Immature natural killer cell (primary cell): ENCODE data around the gene ARFGAP3. TPM values are rescaled to one million over a fixed set of nuclear protein-coding genes. Genes with fewer than 3 reads are reported as not detected.
A peak's percentile ranks its signal among the peaks of the same experiment; 100 is the strongest.

Experiments
- DNase-seq, 3 donors: peaks; one replicate each; pipeline ENCODE4 v3.0.0; 2022; ENCODE audit warnings: mixed read lengths in 1 of 3
- H3K27ac Mint-ChIP-seq, 6 donors: one replicate each; pipeline ENCODE4 v1.8.0; 2020; ENCODE audit warnings: mixed read lengths in 6 of 6, mild to moderate bottlenecking in 5 of 6, inconsistent platforms in 4 of 6, moderate library complexity in 3 of 6
- H3K27me3 Mint-ChIP-seq, 3 donors: one replicate each; pipeline ENCODE4 v1.8.0; 2020 to 2021; ENCODE audit warnings: low read depth in 3 of 3, mild to moderate bottlenecking in 3 of 3, mixed read lengths in 3 of 3, moderate library complexity in 3 of 3, inconsistent platforms in 1 of 3
- H3K36me3 Mint-ChIP-seq, 3 donors: one replicate each; pipeline ENCODE4 v1.8.0; 2020; ENCODE audit warnings: mixed read lengths in 3 of 3, inconsistent platforms in 2 of 3, mild to moderate bottlenecking in 2 of 3
- H3K4me1 Mint-ChIP-seq, 2 donors: one replicate each; pipeline ENCODE4 v1.8.0; 2020; ENCODE audit warnings: inconsistent platforms in 2 of 2, mild to moderate bottlenecking in 2 of 2, mixed read lengths in 2 of 2, moderate library complexity in 1 of 2
- H3K4me3 Mint-ChIP-seq, 5 donors: one replicate each; pipeline ENCODE4 v1.8.0; 2020; ENCODE audit warnings: mild to moderate bottlenecking in 5 of 5, mixed read lengths in 5 of 5, inconsistent platforms in 3 of 5, moderate library complexity in 3 of 5
- H3K9me3 Mint-ChIP-seq, 6 donors: one replicate each; pipeline ENCODE4 v1.8.0; 2020; ENCODE audit warnings: mild to moderate bottlenecking in 6 of 6, mixed read lengths in 6 of 6, inconsistent platforms in 4 of 6, moderate library complexity in 3 of 6
- polyA plus RNA-seq, 3 donors: library from polyadenylated mRNA; unstranded; fragments of 300-500 nt; fragmentation: Illumina TruSeq; gene quantifications; one replicate each; pipeline ENCODE4 v1.2.3, GENCODE V29; 2021

The ARFGAP3 gene
- polyA plus RNA-seq, result 10 to 100 TPM; 58.3 to 63.7 (median 60.6) TPM

DNA sequence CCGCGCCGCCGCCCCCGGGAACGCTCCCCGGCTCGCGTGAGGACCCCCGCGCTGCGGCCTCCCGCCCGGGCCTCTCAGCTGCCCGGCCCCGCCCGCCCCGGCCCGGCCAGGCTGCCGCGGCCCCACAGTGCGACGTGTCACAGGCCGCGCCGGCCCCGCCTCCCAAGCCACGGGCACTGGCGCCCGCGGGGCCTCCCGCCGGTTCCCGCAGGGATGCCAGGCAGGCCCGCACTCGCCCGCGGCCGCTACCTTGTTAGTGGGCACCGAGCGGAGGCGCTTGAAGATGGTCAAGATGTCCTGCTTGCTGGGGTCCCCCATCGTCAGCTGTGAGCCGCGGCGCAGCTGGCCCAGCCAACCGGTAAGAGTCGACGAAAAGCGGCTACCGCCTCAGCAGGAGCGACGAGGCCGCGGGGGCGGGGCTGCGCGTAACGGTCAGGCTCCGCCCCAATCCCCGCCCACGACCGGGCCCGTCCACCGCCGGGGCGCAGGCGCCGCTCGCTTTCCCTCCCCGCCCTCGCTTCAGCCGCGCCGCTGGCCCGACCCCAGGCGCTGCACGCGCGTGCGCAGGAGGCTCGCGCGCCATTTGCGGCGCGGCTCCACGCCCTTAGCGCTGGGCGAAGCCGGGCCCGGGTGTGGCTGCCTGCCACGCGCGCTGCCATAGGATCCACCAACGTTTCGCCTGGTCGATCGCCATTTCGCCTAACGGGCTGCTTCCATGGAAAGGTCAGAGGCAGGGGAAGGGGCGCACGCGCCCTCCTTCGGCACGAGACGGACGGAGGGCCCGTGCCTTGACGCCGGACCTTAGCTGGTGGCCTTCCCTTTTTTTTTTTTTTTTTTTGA lies at the start of gene ARFGAP3:
Gene ARFGAP3 (minus strand): TSS at position 409 of the 840 bp plus-strand sequence. CDS start 91 bp downstream, at position 318.
- peaks cover 0 to 2% (median 0%) of the 10 kb centered on the region in 3 donors for H3K36me3 Mint-ChIP-seq
- H3K27me3 Mint-ChIP-seq, result peaks cover 0 to 8% (median 2%) of the 10 kb centered on the region in 3 donors
- H3K4me1 Mint-ChIP-seq, result peaks cover 17 to 21% of the 10 kb centered on the region in 2 donors
- peak within 1 kb of the TSS; percentile 90 to 92 (median 91) for H3K4me3 Mint-ChIP-seq
- peak; percentile 97 to 98 (median 97) for DNase-seq
- H3K27ac Mint-ChIP-seq, result peak within 1 kb of the TSS; percentile 91 to 97 (median 96)
- H3K9me3 Mint-ChIP-seq, result no peaks in the 10 kb centered on the region

DNA sequence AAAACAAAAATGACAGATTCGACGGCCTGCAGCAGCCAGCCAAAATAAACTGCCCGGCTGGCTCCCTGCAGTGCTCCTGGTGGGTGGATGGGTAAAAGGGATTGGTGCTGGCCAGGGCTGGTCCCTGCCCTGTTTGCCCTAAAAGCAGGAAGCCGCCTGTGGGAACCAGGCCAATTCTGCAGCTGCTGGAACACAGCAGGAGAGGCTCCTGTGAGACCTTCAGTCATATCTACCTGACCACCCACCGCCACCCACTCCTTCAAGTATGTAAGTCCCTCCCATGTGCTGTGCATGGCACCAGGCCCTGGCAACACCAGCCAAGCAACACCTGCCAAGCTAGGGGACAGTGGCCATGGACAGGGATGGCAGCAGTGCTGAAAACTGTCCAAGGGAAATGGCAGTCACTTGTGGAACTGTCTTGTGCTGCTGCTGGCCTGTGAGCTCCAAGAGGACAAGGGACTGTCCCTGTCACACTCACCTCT lies 48.7 kb upstream of the ARFGAP3 start:
- H3K27ac Mint-ChIP-seq, result no peak overlapping the region

GRCh38 chr22:42905217-42905616 lies 48.1 kb upstream of the ARFGAP3 start:
- no peaks in the 10 kb centered on the region for H3K9me3 Mint-ChIP-seq
- peaks cover 3 to 4% of the 10 kb centered on the region in 2 donors for H3K4me1 Mint-ChIP-seq
- no peak overlapping the region for H3K27ac Mint-ChIP-seq
- DNase-seq, result no peak
- no peaks in the 10 kb centered on the region for H3K27me3 Mint-ChIP-seq
- H3K4me3 Mint-ChIP-seq, result no peak overlapping the region
- H3K36me3 Mint-ChIP-seq, result peaks cover 0 to 9% (median 5%) of the 10 kb centered on the region in 3 donors

More for the DNA sequence above, 48.7 kb upstream of the ARFGAP3 start:
- Mint-ChIP-seq H3K27me3 (no peaks in the 10 kb centered on the region), H3K36me3 (peaks cover 0 to 9% (median 5%) of the 10 kb centered on the region in 3 donors), H3K9me3 (no peaks in the 10 kb centered on the region), H3K4me3 (no peak overlapping the region), H3K4me1 (peaks cover 3 to 4% of the 10 kb centered on the region in 2 donors)
- no peak for DNase-seq

GRCh38 chr22:42904050-42904449 lies 47.0 kb upstream of the ARFGAP3 start:
- Mint-ChIP-seq H3K4me1 (peaks cover 3 to 4% of the 10 kb centered on the region in 2 donors), H3K36me3 (peaks cover 0 to 9% (median 5%) of the 10 kb centered on the region in 3 donors), H3K4me3 (no peak overlapping the region), H3K27me3 (peaks cover 0 to 2% (median 0%) of the 10 kb centered on the region in 3 donors), H3K9me3 (no peaks in the 10 kb centered on the region), H3K27ac (peak overlapping the region in 1 of 6 donors; percentile 24)
- DNase-seq, result no peak

- H3K9me3 Mint-ChIP-seq, result no peaks in the 10 kb centered on the region
- H3K27me3 Mint-ChIP-seq, result peaks cover 0 to 2% (median 0%) of the 10 kb centered on the region in 3 donors
- H3K27ac Mint-ChIP-seq, result peak overlapping the region in 1 of 6 donors; percentile 24
- peaks cover 0 to 6% (median 0%) of the 10 kb centered on the region in 3 donors for H3K36me3 Mint-ChIP-seq
- H3K4me1 Mint-ChIP-seq, result peaks cover 4 to 6% of the 10 kb centered on the region in 2 donors
- DNase-seq, result no peak
- H3K4me3 Mint-ChIP-seq, result no peak overlapping the region
Observed at GRCh38 chr22:42902875-42903510, 45.9 kb upstream of the ARFGAP3 start.

DNA sequence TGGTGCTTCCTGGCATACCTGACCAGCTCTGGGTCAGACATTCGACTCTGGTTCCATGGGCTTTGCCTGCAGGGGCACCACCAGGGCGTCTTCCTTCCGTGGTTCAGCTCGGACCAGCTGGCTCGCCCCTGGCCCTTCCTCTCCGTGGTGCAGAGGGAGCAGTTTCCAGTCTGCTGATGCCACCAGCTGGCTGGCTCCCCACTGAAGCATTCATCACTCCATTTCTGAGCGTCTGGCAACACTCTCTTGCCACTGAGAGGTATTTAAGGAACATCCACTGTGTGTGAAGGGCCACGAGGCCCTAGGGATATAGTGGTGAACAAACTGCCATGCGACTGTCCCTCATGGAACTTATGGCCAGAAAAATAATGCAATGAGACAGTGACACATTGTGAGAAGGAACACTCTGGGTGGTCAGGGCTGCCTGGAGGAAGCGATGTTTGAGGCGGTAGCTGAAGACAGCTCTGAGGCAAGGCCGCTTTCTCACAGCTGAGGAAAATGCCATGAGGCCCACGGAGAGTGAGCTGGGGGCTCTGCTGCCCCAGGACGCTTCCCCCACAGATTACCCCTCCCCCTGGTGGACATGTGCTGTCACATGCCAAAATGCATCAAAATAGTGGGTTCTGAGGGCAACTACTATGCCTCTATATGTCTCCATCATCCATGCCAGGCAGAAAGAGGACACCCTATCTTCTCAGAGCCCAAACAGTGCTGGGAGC lies 44.9 kb upstream of the ARFGAP3 start:
- Mint-ChIP-seq H3K4me1 (peaks cover 11 to 12% of the 10 kb centered on the region in 2 donors), H3K27ac (no peak overlapping the region), H3K36me3 (peaks cover 0 to 6% (median 0%) of the 10 kb centered on the region in 3 donors), H3K9me3 (no peaks in the 10 kb centered on the region), H3K4me3 (no peak overlapping the region), H3K27me3 (peaks cover 0 to 5% (median 0%) of the 10 kb centered on the region in 3 donors)
- DNase-seq, result no peak

GRCh38 chr22:42897960-42898359 lies 40.9 kb upstream of the ARFGAP3 start:
- H3K27ac Mint-ChIP-seq, result peak overlapping the region in 1 of 6 donors; percentile 22

DNA sequence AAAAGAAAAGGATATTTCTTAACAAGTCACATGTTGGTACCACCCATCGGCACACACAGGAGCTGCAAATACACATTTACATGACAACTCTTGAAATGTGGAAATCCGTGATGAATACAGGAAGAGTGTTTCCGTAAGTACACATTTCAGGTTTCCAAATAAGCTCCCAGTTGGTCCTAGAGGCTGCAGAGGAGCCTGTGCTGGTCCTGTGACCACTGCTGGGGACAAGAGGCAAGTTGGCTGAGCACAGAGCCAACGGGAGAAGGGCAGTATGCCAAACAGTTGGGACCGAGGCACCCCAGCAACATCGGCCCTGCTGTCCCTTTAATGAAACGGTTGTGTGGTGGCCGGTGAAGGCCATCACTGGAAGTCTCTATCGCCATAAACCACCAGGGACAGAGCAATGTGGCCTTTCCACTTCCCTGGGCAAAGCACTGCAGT lies 38.5 kb upstream of the ARFGAP3 start:
- peaks cover 71 to 72% of the 10 kb centered on the region in 2 donors for H3K4me1 Mint-ChIP-seq
- peak overlapping the region; percentile 92 to 96 (median 94) for H3K27ac Mint-ChIP-seq
- H3K4me3 Mint-ChIP-seq, result peak overlapping the region; percentile 62 to 81 (median 67)
- no peaks in the 10 kb centered on the region for H3K9me3 Mint-ChIP-seq
- H3K36me3 Mint-ChIP-seq, result no peaks in the 10 kb centered on the region
- peaks cover 0 to 6% (median 1%) of the 10 kb centered on the region in 3 donors for H3K27me3 Mint-ChIP-seq
- DNase-seq, result no peak

More at GRCh38 chr22:42897960-42898359, 40.9 kb upstream of the ARFGAP3 start:
- Mint-ChIP-seq H3K4me3 (no peak overlapping the region), H3K36me3 (peaks cover 0 to 3% (median 0%) of the 10 kb centered on the region in 3 donors), H3K27me3 (peaks cover 0 to 5% (median 0%) of the 10 kb centered on the region in 3 donors), H3K4me1 (peaks cover 48% of the 10 kb centered on the region in 2 donors), H3K9me3 (no peaks in the 10 kb centered on the region)
- no peak for DNase-seq

DNA sequence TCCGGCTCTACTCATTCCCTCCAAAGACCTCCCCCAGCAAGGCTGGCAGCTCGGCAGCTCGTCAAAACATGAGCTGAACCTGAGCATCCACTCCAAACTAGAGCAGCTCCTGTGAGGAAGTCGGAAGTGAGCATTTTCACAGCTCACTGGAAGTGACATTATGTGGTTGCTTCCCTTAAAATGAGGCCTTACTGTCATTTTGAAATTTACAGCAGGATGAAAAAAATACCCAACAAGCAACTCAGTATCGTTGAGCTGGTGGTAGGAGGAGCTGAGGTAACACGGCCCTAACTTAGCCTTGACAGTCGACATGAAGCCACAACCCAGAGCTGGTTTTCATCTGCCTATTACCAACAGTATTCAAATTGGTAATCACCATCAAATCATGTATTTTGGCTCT lies 38.0 kb upstream of the ARFGAP3 start:
- Mint-ChIP-seq H3K36me3 (no peaks in the 10 kb centered on the region), H3K27ac (peak overlapping the region; percentile 92 to 96 (median 94)), H3K9me3 (no peaks in the 10 kb centered on the region), H3K4me1 (peaks cover 71 to 72% of the 10 kb centered on the region in 2 donors), H3K4me3 (peak overlapping the region; percentile 62 to 81 (median 67)), H3K27me3 (peaks cover 0 to 6% (median 1%) of the 10 kb centered on the region in 3 donors)
- peak; percentile 66 to 67 (median 67) for DNase-seq

DNA sequence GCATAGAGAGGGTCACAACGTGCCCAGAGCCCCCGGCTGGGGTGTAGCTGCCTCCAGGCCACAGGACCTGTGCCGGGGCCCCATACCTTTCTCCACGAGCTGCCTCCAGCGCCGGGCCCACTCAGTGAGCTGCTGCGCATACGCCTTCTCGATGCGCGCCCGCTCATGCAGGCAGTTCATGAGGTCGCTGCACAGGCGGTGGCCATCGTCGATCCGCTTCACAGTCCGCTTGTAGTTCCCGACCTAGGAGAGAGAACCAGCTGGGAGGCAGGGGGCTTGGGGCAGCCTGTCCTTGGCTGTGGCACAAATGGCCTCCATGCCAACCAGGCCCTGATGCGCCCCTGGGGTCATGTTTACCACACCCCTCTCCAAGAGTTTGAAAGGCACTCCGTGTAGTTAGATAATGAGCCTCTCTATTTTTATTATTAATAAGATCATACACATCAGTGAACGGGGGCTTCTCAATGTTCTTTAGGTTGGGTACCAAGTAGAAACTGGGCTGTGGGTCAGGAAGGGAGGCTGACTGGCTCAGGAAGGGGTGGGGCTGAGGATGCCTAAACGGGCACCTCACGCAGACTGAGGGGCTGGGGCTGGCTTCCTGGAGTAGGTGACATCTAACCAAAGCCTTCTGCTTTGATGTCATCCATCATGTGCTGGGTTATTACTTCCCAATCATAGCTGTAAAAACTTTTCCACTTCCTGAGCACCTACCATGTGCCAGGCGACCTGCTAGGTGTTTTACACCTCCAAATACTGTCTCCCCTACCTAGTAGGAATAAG lies 36.5 kb upstream of the ARFGAP3 start:
- Mint-ChIP-seq H3K4me1 (peaks cover 81 to 84% of the 10 kb centered on the region in 2 donors), H3K27ac (peak overlapping the region; percentile 86 to 96 (median 94)), H3K27me3 (peaks cover 2 to 5% (median 4%) of the 10 kb centered on the region in 3 donors), H3K36me3 (peaks cover 0 to 8% (median 4%) of the 10 kb centered on the region in 3 donors), H3K4me3 (peak overlapping the region; percentile 46 to 66 (median 59)), H3K9me3 (no peaks in the 10 kb centered on the region)
- peak; percentile 41 to 57 (median 47) for DNase-seq

GRCh38 chr22:42892571-42893316 lies 35.7 kb upstream of the ARFGAP3 start:
- Mint-ChIP-seq H3K4me1 (peaks cover 89 to 92% of the 10 kb centered on the region in 2 donors), H3K27me3 (peaks cover 3 to 7% (median 4%) of the 10 kb centered on the region in 3 donors), H3K36me3 (peaks cover 0 to 10% (median 8%) of the 10 kb centered on the region in 3 donors), H3K9me3 (no peaks in the 10 kb centered on the region), H3K27ac (peak overlapping the region; percentile 86 to 95 (median 90)), H3K4me3 (peak overlapping the region; percentile 25 to 67 (median 58))
- DNase-seq, result no peak

GRCh38 chr22:42892156-42892555 lies 35.1 kb upstream of the ARFGAP3 start:
- Mint-ChIP-seq H3K36me3 (peaks cover 0 to 14% (median 10%) of the 10 kb centered on the region in 3 donors), H3K27ac (peak overlapping the region; percentile 86 to 95 (median 90)), H3K9me3 (no peaks in the 10 kb centered on the region), H3K4me3 (peak overlapping the region; percentile 53 to 67 (median 58)), H3K4me1 (peaks cover 91 to 93% of the 10 kb centered on the region in 2 donors), H3K27me3 (peaks cover 2 to 7% (median 3%) of the 10 kb centered on the region in 3 donors)
- DNase-seq, result peak; percentile 51 to 52 (median 51)
